Osteoblast (primary cell): ENCODE results near the gene PACS2. TPM values are rescaled to one million over a fixed set of nuclear protein-coding genes. Genes with fewer than 3 reads are reported as not detected.
"Not testable (repeated sequence)": the region's sequence is repeated elsewhere in the genome, so short reads cannot be mapped to it uniquely, and the experiment has no call there.

Source experiments
- DNase-seq: peaks from one replicate; pipeline ENCODE4 v3.0.0; 2011; ENCODE audit warnings: low spot score, mixed read lengths; ENCODE audit not compliant: insufficient read length; ENCODE audit errors: missing footprints
- H2AFZ ChIP-seq: 2 replicates; pipeline ENCODE4 v1.6.0; 2011; ENCODE audit warnings: mild to moderate bottlenecking, low read length
- H3K27ac ChIP-seq: 2 replicates; pipeline ENCODE4 v1.5.1; 2011; ENCODE audit warnings: mild to moderate bottlenecking, low read depth, low read length, moderate library complexity
- H3K27me3 ChIP-seq: 2 replicates; pipeline ENCODE4 v1.6.0; 2012; ENCODE audit warnings: mild to moderate bottlenecking, control low read depth, inconsistent platforms, low read length, moderate library complexity; ENCODE audit not compliant: insufficient read depth
- H3K36me3 ChIP-seq: 2 replicates; pipeline ENCODE4 v1.5.1; 2011; ENCODE audit warnings: mild to moderate bottlenecking, low read length, control low read depth, moderate library complexity; ENCODE audit not compliant: insufficient read depth
- H3K4me1 ChIP-seq: 2 replicates; pipeline ENCODE4 v1.5.1; 2011; ENCODE audit warnings: mild to moderate bottlenecking, low read length, control low read depth, moderate library complexity; ENCODE audit not compliant: insufficient read depth
- H3K4me2 ChIP-seq: 2 replicates; pipeline ENCODE4 v1.6.0; 2011; ENCODE audit warnings: mild to moderate bottlenecking, low read length; ENCODE audit not compliant: insufficient read depth
- H3K4me3 ChIP-seq: fragments of 200-600 bp; sonication (generic); 3 replicates; pipeline ENCODE4 v1.5.1; 2012; ENCODE audit warnings: mild to moderate bottlenecking, low read length, inconsistent platforms; ENCODE audit not compliant: insufficient read depth
- H3K79me2 ChIP-seq: 2 replicates; pipeline ENCODE4 v1.6.0; 2012; ENCODE audit warnings: mild to moderate bottlenecking, low read length, control low read depth, inconsistent platforms; ENCODE audit not compliant: insufficient read depth
- H3K9me3 ChIP-seq: 2 replicates; pipeline ENCODE4 v1.5.1; 2011; ENCODE audit warnings: low read depth, low read length, control low read depth
- H4K20me1 ChIP-seq: 2 replicates; pipeline ENCODE4 v1.6.0; 2012; ENCODE audit warnings: mild to moderate bottlenecking, low read length, control low read depth; ENCODE audit not compliant: insufficient read depth
- CTCF ChIP-seq: IDR thresholded peaks from 2 replicates; pipeline ENCODE4 v1.5.1; 2011; ENCODE audit warnings: mild to moderate bottlenecking, low read depth, low read length, moderate library complexity; ENCODE audit errors: extremely low read depth
- total RNA-seq: library from RNA; depleted of rRNA; stranded (reverse); fragments of >200 nt; gene quantifications from 2 replicates; pipeline ENCODE4 v1.2.3, GENCODE V29; 2012

Gene PACS2
- total RNA-seq, 1 donor, result 81.1 TPM

DNA sequence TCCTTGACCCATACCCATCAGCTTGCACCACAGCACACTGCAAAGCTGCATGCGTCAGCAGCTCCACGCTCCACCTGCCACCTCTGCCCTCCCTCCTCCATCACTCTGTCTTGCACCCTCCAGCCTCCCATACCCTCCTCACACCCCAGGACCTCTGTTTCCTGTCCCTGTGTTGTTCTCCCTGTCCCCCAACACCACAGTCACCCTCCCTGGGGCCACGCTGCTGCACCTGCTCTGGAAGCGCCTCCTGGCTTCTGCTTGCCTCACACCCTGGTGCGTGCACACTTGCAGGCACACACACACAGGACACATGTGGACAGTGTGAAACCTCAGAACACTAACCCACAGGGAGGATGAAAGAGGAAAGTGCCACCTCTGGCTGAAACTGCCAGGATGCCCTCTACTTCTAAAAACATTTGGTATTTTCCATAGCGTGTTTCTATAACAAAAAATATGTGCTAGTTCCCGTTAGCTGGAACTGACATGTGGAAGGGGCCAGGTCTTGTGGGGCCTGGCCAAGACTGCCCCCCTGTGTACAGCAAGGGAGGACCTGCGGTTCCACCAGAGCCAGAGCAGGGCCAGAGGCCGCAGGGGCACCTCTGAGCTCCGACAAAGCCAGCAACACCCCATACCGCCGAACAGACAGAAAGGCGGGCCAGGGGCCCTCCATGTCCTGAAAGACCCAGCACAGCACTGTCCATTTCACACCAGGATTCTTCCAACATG is 23.8 kb upstream of the PACS2 start:
- no peak for TF ChIP-seq CTCF
- H3K36me3 ChIP-seq, result no peaks in the 10 kb centered on the region
- no peak overlapping the region for H2AFZ ChIP-seq
- no peaks in the 10 kb centered on the region for H3K4me1 ChIP-seq
- peaks cover 37% of the 10 kb centered on the region for H4K20me1 ChIP-seq
- H3K4me2 ChIP-seq, result no peak overlapping the region
- no peaks in the 10 kb centered on the region for H3K27me3 ChIP-seq
- no peak overlapping the region for H3K27ac ChIP-seq
- H3K79me2 ChIP-seq, result peaks cover 67% of the 10 kb centered on the region
- H3K9me3 ChIP-seq, result no peaks in the 10 kb centered on the region
- no peak for DNase-seq
- no peak overlapping the region for H3K4me3 ChIP-seq

GRCh38 chr14:105292826-105293711 is 21.5 kb upstream of the PACS2 start:
- peaks cover 71% of the 10 kb centered on the region for H3K79me2 ChIP-seq
- no peak overlapping the region for H3K4me2 ChIP-seq

DNA sequence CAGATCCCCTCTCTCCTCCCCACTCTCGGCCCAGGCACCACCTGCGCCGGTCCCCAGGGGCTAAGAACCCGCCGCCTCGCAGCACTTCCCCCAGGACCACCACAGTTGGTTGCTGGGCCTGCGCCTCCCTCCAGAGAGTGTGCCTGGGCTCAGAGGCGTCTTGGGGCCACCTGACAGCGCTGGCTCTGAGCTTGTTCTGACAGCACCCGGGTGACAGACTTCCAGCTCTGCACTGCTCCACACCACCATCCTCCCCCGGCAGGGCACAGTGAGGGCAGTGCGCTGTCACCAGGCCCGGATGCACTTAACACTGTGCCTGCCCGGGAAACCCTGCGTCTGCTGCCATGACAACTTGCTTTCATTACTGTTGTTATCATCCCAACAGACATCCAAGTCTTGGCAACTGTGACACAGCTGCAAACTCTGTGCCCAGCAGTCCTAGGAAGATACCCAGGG is 20.4 kb upstream of the PACS2 start:
- H3K9me3 ChIP-seq, result no peaks in the 10 kb centered on the region
- TF ChIP-seq CTCF, result no peak
- no peak overlapping the region for H3K27ac ChIP-seq
- no peaks in the 10 kb centered on the region for H3K4me1 ChIP-seq
- H3K4me2 ChIP-seq, result no peak overlapping the region
- H3K79me2 ChIP-seq, result peaks cover 79% of the 10 kb centered on the region
- peaks cover 34% of the 10 kb centered on the region for H4K20me1 ChIP-seq
- no peaks in the 10 kb centered on the region for H3K27me3 ChIP-seq
- no peaks in the 10 kb centered on the region for H3K36me3 ChIP-seq
- DNase-seq, result peak; percentile 87
- no peak overlapping the region for H3K4me3 ChIP-seq
- no peak overlapping the region for H2AFZ ChIP-seq

More at GRCh38 chr14:105292826-105293711, 21.5 kb upstream of the PACS2 start:
- Histone ChIP-seq H4K20me1 (peaks cover 31% of the 10 kb centered on the region), H3K4me3 (no peak overlapping the region), H3K4me1 (no peaks in the 10 kb centered on the region), H2AFZ (no peak overlapping the region), H3K9me3 (no peaks in the 10 kb centered on the region), H3K36me3 (no peaks in the 10 kb centered on the region), H3K27ac (no peak overlapping the region), H3K27me3 (no peaks in the 10 kb centered on the region)
- DNase-seq, result peak; percentile 58
- no peak for TF ChIP-seq CTCF

GRCh38 chr14:105297311-105297710 is 17.2 kb upstream of the PACS2 start:
- not testable (repeated sequence) for H3K4me2 ChIP-seq, H3K4me3 ChIP-seq, H3K27me3 ChIP-seq, H3K27ac ChIP-seq, H3K36me3 ChIP-seq, DNase-seq, H3K9me3 ChIP-seq, H2AFZ ChIP-seq, H3K4me1 ChIP-seq
- Histone ChIP-seq H3K79me2 (peaks cover 72% of the 10 kb centered on the region), H4K20me1 (peaks cover 31% of the 10 kb centered on the region)
